Breast epithelium (tissue), 4 donors: Measurements from ENCODE around the gene NECTIN2. TPM values are rescaled to one million over a fixed set of nuclear protein-coding genes. Genes with fewer than 3 reads are reported as not detected.

Experiments used
- DNase-seq, 2 donors: peaks; one replicate each; pipeline ENCODE4 v3.0.0-alpha.2; 2019; ENCODE audit warnings: low spot score in 2 of 2
- H3K27ac ChIP-seq, 2 donors: fragments of 200-600 bp; sonication (generic) in 1 of 2; one replicate each; pipeline ENCODE4 v1.5.1; 2016 to 2019; ENCODE audit warnings: mild to moderate bottlenecking in 1 of 2
- H3K27me3 ChIP-seq, 2 donors: fragments of 200-600 bp; sonication (generic) in 1 of 2; one replicate each; pipeline versions ENCODE4 v1.5.1 to v1.6.0; 2017 to 2019; ENCODE audit warnings: control low read depth in 1 of 2, mild to moderate bottlenecking in 1 of 2
- H3K36me3 ChIP-seq: fragments of 200-600 bp; one replicate; pipeline ENCODE4 v1.5.1; 2019
- H3K4me1 ChIP-seq, 2 donors: fragments of 200-600 bp; sonication (generic); one replicate each; pipeline ENCODE4 v1.5.1; 2016 to 2019; ENCODE audit warnings: control low read depth in 1 of 2
- H3K4me3 ChIP-seq, 3 donors: fragments of 200-600 bp; sonication (generic); 1 replicate in 2 of 3; 2 replicates in 1 of 3; pipeline ENCODE4 v1.5.1; 2016 to 2019; ENCODE audit warnings: mild to moderate bottlenecking in 3 of 3, moderate library complexity in 2 of 3
- H3K9me3 ChIP-seq, 2 donors: fragments of 200-600 bp; sonication (generic) in 1 of 2; one replicate each; pipeline ENCODE4 v1.5.1; 2016 to 2019; ENCODE audit warnings: control low read depth in 1 of 2
- POLR2A ChIP-seq: fragments of 450-650 bp; IDR thresholded peaks from one replicate; pipeline ENCODE4 v1.6.1; 2016; ENCODE audit warnings: antibody characterized with exemption, mild to moderate bottlenecking, moderate library complexity
- POLR2AphosphoS5 ChIP-seq, 3 donors: sonication (generic); formaldehyde crosslinking; IDR thresholded peaks; one replicate each; pipeline ENCODE4 v1.6.1; 2017; ENCODE audit warnings: antibody characterized with exemption in 3 of 3
- intact Hi-C: fragments of 100-400 bp; cut with DNase I; formaldehyde crosslinking; loops from one replicate; pipeline ENCODE4 v1.15.1; 2023; ENCODE audit warnings: low total_unique reads
- total RNA-seq, 3 donors: library from RNA; depleted of rRNA; stranded (reverse); fragments of >200 nt; gene quantifications; one replicate each; pipeline ENCODE4 v1.1.0, GENCODE V29; 2016
- TF ChIP-seq, protein P1 (sequence below), 3 donors: fragments of 450-650 bp; IDR thresholded peaks; one replicate each; pipeline ENCODE4 v1.5.1; 2016 to 2017; ENCODE audit warnings: antibody characterized with exemption in 3 of 3, mild to moderate bottlenecking in 3 of 3, moderate library complexity in 3 of 3

Gene NECTIN2
- total RNA-seq, 3 donors from 2014 or later, result 28.0 to 114 (median 86.6) TPM

DNA sequence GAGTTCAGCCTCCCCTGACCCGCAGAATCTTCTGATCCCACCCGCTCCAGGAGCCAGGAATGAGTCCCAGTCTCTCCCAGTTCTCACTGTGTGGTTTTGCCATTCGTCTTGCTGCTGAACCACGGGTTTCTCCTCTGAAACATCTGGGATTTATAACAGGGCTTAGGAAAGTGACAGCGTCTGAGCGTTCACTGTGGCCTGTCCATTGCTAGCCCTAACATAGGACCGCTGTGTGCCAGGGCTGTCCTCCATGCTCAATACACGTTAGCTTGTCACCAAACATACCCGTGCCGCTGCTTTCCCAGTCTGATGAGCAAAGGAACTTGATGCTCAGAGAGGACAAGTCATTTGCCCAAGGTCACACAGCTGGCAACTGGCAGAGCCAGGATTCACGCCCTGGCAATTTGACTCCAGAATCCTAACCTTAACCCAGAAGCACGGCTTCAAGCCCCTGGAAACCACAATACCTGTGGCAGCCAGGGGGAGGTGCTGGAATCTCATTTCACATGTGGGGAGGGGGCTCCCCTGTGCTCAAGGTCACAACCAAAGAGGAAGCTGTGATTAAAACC lies 58.4 kb downstream of the NECTIN2 start:
- intact Hi-C loops, result no loop called here
- Histone ChIP-seq H3K4me3 (no peak overlapping the region), H3K36me3 (no peaks in the 10 kb centered on the region), H3K4me1 (peaks cover 0 to 9% of the 10 kb centered on the region in 2 donors), H3K27ac (no peak overlapping the region), H3K27me3 (no peaks in the 10 kb centered on the region), H3K9me3 (no peaks in the 10 kb centered on the region)
- TF ChIP-seq POLR2A, result no peak
- TF ChIP-seq POLR2AphosphoS5 (IDR thresholded peaks at IDR 0.05), result peak in 1 of 3 donors; percentile 11
- no peak for DNase-seq

- no peaks in the 10 kb centered on the region for H3K36me3 ChIP-seq
- TF ChIP-seq POLR2A, result no peak
- peak in 1 of 3 donors; percentile 16 for TF ChIP-seq POLR2AphosphoS5 (IDR thresholded peaks at IDR 0.05)
Measured at GRCh38 chr19:44905437-44906160, 59.5 kb downstream of the NECTIN2 start, which contains the start of gene APOE. Gene APOE (plus strand): TSS chr19:44905796. CDS start chr19:44906625, 829 bp downstream.

DNA sequence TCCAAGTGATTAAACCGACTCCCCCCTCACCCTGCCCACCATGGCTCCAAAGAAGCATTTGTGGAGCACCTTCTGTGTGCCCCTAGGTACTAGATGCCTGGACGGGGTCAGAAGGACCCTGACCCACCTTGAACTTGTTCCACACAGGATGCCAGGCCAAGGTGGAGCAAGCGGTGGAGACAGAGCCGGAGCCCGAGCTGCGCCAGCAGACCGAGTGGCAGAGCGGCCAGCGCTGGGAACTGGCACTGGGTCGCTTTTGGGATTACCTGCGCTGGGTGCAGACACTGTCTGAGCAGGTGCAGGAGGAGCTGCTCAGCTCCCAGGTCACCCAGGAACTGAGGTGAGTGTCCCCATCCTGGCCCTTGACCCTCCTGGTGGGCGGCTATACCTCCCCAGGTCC lies 61.5 kb downstream of the NECTIN2 start:
- Histone ChIP-seq H3K4me3 (no peak overlapping the region), H3K36me3 (no peaks in the 10 kb centered on the region), H3K27ac (peak overlapping the region in 1 of 2 donors; percentile 87), H3K9me3 (no peaks in the 10 kb centered on the region), H3K27me3 (no peaks in the 10 kb centered on the region), H3K4me1 (peaks cover 7 to 9% of the 10 kb centered on the region in 2 donors)
- DNase-seq, result no peak
- intact Hi-C loops, result loop anchor here (5.0 kb wide), 1 partner anchor 40 kb away; the partner anchor contains the start of gene APOC2
- TF ChIP-seq POLR2A (no peak), POLR2AphosphoS5 (IDR thresholded peaks at IDR 0.05) (no peak)
- TF ChIP-seq, protein P1, sequence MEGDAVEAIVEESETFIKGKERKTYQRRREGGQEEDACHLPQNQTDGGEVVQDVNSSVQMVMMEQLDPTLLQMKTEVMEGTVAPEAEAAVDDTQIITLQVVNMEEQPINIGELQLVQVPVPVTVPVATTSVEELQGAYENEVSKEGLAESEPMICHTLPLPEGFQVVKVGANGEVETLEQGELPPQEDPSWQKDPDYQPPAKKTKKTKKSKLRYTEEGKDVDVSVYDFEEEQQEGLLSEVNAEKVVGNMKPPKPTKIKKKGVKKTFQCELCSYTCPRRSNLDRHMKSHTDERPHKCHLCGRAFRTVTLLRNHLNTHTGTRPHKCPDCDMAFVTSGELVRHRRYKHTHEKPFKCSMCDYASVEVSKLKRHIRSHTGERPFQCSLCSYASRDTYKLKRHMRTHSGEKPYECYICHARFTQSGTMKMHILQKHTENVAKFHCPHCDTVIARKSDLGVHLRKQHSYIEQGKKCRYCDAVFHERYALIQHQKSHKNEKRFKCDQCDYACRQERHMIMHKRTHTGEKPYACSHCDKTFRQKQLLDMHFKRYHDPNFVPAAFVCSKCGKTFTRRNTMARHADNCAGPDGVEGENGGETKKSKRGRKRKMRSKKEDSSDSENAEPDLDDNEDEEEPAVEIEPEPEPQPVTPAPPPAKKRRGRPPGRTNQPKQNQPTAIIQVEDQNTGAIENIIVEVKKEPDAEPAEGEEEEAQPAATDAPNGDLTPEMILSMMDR (IDR thresholded peaks at IDR 0.05), result no peak

More at GRCh38 chr19:44905437-44906160, 59.5 kb downstream of the NECTIN2 start, which contains the start of gene APOE:
- no peaks in the 10 kb centered on the region for H3K27me3 ChIP-seq
- peak within 1 kb of the TSS; percentile 71 to 87 for H3K27ac ChIP-seq
- DNase-seq, result peak in 1 of 2 donors; percentile 43
- peak within 1 kb of the TSS; percentile 25 to 63 (median 53) for H3K4me3 ChIP-seq
- H3K9me3 ChIP-seq, result no peaks in the 10 kb centered on the region
- H3K4me1 ChIP-seq, result peaks cover 0 to 9% of the 10 kb centered on the region in 2 donors
- intact Hi-C loops, result loop anchor here (5.0 kb wide), 1 partner anchor 42 kb away; the partner anchor contains the start of gene APOC2

DNA sequence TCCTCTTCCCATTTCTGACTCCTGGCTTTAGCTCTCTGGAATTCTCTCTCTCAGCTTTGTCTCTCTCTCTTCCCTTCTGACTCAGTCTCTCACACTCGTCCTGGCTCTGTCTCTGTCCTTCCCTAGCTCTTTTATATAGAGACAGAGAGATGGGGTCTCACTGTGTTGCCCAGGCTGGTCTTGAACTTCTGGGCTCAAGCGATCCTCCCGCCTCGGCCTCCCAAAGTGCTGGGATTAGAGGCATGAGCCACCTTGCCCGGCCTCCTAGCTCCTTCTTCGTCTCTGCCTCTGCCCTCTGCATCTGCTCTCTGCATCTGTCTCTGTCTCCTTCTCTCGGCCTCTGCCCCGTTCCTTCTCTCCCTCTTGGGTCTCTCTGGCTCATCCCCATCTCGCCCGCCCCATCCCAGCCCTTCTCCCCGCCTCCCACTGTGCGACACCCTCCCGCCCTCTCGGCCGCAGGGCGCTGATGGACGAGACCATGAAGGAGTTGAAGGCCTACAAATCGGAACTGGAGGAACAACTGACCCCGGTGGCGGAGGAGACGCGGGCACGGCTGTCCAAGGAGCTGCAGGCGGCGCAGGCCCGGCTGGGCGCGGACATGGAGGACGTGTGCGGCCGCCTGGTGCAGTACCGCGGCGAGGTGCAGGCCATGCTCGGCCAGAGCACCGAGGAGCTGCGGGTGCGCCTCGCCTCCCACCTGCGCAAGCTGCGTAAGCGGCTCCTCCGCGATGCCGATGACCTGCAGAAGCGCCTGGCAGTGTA lies 62.2 kb downstream of the NECTIN2 start:
- peaks cover 7 to 9% of the 10 kb centered on the region in 2 donors for H3K4me1 ChIP-seq
- H3K36me3 ChIP-seq, result no peaks in the 10 kb centered on the region
- no peak for TF ChIP-seq POLR2A
- no peak for TF ChIP-seq POLR2AphosphoS5 (IDR thresholded peaks at IDR 0.05)
- TF ChIP-seq, protein P1 (IDR thresholded peaks at IDR 0.05), result no peak

GRCh38 chr19:44908836-44909261 lies 62.8 kb downstream of the NECTIN2 start:
- peaks cover 7 to 9% of the 10 kb centered on the region in 2 donors for H3K4me1 ChIP-seq
- H3K36me3 ChIP-seq, result no peaks in the 10 kb centered on the region
- H3K4me3 ChIP-seq, result no peak overlapping the region
- DNase-seq, result no peak
- H3K27me3 ChIP-seq, result no peaks in the 10 kb centered on the region
- no peak overlapping the region for H3K27ac ChIP-seq
- intact Hi-C loops, result loop anchor here (5.0 kb wide), 1 partner anchor 38 kb away; the partner anchor contains the start of gene APOC2
- H3K9me3 ChIP-seq, result no peaks in the 10 kb centered on the region
- TF ChIP-seq POLR2AphosphoS5 (IDR thresholded peaks at IDR 0.05) (no peak), POLR2A (no peak)
- TF ChIP-seq, protein P1 (IDR thresholded peaks at IDR 0.05), result no peak

More for the DNA sequence above, 62.2 kb downstream of the NECTIN2 start:
- H3K27ac ChIP-seq, result no peak overlapping the region
- DNase-seq, result no peak
- no peaks in the 10 kb centered on the region for H3K27me3 ChIP-seq
- intact Hi-C loops, result loop anchor here (5.0 kb wide), 1 partner anchor 39 kb away; the partner anchor contains the start of gene APOC2
- H3K4me3 ChIP-seq, result no peak overlapping the region
- no peaks in the 10 kb centered on the region for H3K9me3 ChIP-seq
